Activated CD8-positive, alpha-beta T cell treated with anti-CD3 and anti-CD28 coated beads for 36 hours (primary cell): ENCODE measurements around the gene WNK4. TPM values are rescaled to one million over a fixed set of nuclear protein-coding genes. Genes with fewer than 3 reads are reported as not detected.

Experiments
- ATAC-seq: fragments of 200-7000 bp; cut with Tn5 transposase; one replicate; pipeline ENCODE4 v1.10.0; 2021; ENCODE audit warnings: mild to moderate bottlenecking, moderate library complexity
- CTCF ChIA-PET: fragments of 350-600 bp; sonication (Branson Sonifier 250); formaldehyde crosslinking; loops from one replicate; lab custom pipeline; 2021; ENCODE audit warnings: antibody characterized with exemption; lab: Charles Lee
- POLR2A ChIA-PET: fragments of 350-600 bp; sonication (Branson Sonifier 250); formaldehyde crosslinking; loops from one replicate; lab custom pipeline; 2021; ENCODE audit warnings: antibody characterized with exemption; lab: Charles Lee
- DNase-seq: peaks from one replicate; pipeline ENCODE4 v3.0.0-alpha.2; 2020
- H3K27ac Mint-ChIP-seq: one replicate; pipeline ENCODE4 v1.8.0; 2021; ENCODE audit warnings: mild to moderate bottlenecking, mixed read lengths
- H3K27me3 Mint-ChIP-seq: one replicate; pipeline ENCODE4 v1.8.0; 2021; ENCODE audit warnings: mixed read lengths
- H3K36me3 Mint-ChIP-seq: one replicate; pipeline ENCODE4 v1.8.0; 2021; ENCODE audit warnings: low read depth, mixed read lengths
- H3K4me1 Mint-ChIP-seq: one replicate; pipeline ENCODE4 v1.8.0; 2021; ENCODE audit warnings: low read depth, mixed read lengths
- H3K4me3 Mint-ChIP-seq: one replicate; pipeline ENCODE4 v1.8.0; 2021; ENCODE audit warnings: mild to moderate bottlenecking, moderate library complexity, mixed read lengths
- H3K9me3 Mint-ChIP-seq: one replicate; pipeline ENCODE4 v1.8.0; 2021; ENCODE audit warnings: mixed read lengths
- intact Hi-C: fragments of 100-400 bp; cut with micrococcal nuclease; formaldehyde crosslinking; loops from one replicate; pipeline ENCODE4 v1.10.0; 2022
- total RNA-seq, 2 experiments: library from RNA; stranded (reverse); gene quantifications; one replicate each; pipeline ENCODE4 v1.2.3, GENCODE V29; 2021
- TF ChIP-seq, protein P1 (sequence below): fragments of 200-600 bp; IDR thresholded peaks from one replicate; pipeline ENCODE4 v1.8.0; 2022; ENCODE audit warnings: antibody characterized with exemption, mild to moderate bottlenecking

WNK4 gene
- total RNA-seq, 2 experiments from 2014 or later, result 0.65 to 0.72 TPM

DNA sequence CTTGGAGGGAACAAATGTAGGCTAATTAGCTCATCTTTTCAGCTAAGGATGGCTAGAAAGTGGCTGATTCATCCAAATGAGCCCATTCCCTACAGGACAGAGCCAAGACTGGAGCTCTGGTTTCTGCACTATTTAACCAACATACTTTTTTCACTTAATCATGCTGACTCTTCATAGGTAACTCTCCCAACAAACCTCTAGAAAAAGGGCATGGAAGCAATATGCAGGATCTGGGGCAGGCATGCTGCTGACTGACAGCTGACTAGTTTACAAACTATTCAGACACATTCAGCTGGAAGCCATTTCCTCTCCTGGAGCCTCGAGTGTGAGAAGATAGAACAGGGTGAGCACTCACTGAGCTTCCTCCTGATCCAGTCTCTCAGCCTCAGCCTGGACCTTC, 37.5 kb downstream of the WNK4 start:
- Mint-ChIP-seq H3K27ac (no peak overlapping the region), H3K27me3 (no peaks in the 10 kb centered on the region), H3K4me3 (no peak overlapping the region), H3K36me3 (peaks cover 52% of the 10 kb centered on the region), H3K4me1 (peaks cover 23% of the 10 kb centered on the region), H3K9me3 (no peaks in the 10 kb centered on the region)
- DNase-seq (no peak), ATAC-seq (no peak)
- ChIA-PET POLR2A (interaction anchor here (0.8 to 1.3 kb wide), 4 partner anchors 11 to 44 kb away, joined by 3 to 10 read pairs (median 3); partner anchors contain the start of gene PSME3), CTCF (interaction anchor here (0.7 to 5.1 kb wide), 9 partner anchors 12 to 134 kb away, joined by 3 to 36 read pairs (median 5); partner anchors contain the start of gene VPS25)
- intact Hi-C loops, result no loop called here
- TF ChIP-seq, protein P1, sequence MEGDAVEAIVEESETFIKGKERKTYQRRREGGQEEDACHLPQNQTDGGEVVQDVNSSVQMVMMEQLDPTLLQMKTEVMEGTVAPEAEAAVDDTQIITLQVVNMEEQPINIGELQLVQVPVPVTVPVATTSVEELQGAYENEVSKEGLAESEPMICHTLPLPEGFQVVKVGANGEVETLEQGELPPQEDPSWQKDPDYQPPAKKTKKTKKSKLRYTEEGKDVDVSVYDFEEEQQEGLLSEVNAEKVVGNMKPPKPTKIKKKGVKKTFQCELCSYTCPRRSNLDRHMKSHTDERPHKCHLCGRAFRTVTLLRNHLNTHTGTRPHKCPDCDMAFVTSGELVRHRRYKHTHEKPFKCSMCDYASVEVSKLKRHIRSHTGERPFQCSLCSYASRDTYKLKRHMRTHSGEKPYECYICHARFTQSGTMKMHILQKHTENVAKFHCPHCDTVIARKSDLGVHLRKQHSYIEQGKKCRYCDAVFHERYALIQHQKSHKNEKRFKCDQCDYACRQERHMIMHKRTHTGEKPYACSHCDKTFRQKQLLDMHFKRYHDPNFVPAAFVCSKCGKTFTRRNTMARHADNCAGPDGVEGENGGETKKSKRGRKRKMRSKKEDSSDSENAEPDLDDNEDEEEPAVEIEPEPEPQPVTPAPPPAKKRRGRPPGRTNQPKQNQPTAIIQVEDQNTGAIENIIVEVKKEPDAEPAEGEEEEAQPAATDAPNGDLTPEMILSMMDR, result no peak

DNA sequence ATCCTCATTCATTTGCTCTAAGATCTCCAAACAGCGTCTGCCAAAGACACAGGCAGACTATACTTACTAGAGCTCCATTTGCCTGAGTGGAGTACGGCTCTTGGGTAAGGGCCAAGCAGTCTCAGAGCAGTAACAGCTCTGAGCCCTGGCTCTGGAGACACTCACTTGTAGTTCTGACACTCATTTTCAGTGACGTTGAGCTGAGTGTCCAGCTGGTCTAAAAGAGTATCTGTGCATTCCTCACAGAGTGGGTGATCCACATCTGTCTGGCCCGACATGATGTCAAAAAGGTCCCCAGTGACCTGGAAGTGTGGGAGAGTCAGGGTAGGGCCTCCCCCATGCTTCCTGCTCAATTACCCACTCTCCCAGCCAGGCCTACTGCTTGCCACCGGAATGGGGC, 38.0 kb downstream of the WNK4 start:
- POLR2A ChIA-PET, result interaction anchor here (1.0 to 1.4 kb wide), 5 partner anchors 14 to 549 kb away, joined by 3 to 10 read pairs (median 3); partner anchors contain the start of gene PSME3
- CTCF ChIA-PET, result interaction anchor here (0.7 to 5.1 kb wide), 8 partner anchors 13 to 134 kb away, joined by 3 to 36 read pairs (median 5); partner anchors contain the start of gene VPS25
- H3K9me3 Mint-ChIP-seq, result no peaks in the 10 kb centered on the region
- peaks cover 24% of the 10 kb centered on the region for H3K4me1 Mint-ChIP-seq
- H3K4me3 Mint-ChIP-seq, result no peak overlapping the region
- TF ChIP-seq, protein P1, result no peak
- no peaks in the 10 kb centered on the region for H3K27me3 Mint-ChIP-seq
- ATAC-seq, result no peak
- DNase-seq, result no peak
- intact Hi-C loops, result no loop called here
- peaks cover 52% of the 10 kb centered on the region for H3K36me3 Mint-ChIP-seq
- no peak overlapping the region for H3K27ac Mint-ChIP-seq

DNA sequence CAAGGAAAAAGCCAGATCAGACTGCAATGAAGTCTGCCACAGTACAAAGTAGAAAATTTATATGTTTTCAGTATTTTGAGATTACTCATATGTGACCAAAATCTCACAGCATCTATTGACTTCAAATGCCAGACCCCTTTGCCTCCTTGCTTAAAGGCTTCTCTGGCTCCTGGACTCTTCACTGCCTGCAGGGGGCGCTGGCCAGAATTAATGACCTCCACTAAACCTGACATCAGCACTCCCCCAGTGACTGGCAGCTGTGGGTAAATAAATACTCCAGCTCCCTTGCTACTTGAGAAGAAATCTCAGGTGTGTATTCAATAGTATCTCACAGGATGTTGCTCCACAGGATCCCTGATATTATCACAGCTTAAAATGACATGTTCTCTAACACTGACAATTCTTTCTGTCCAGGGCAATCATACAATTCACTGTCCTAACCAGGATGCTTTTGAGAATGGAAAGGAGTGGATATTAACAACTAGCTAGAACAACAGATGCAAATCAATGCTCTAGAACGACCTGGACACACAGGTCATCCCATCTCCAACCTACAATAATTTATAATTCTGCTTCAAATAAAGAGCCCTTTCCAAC, 39.6 kb downstream of the WNK4 start:
- Mint-ChIP-seq H3K4me1 (peaks cover 34% of the 10 kb centered on the region), H3K9me3 (no peaks in the 10 kb centered on the region), H3K4me3 (no peak overlapping the region), H3K27me3 (no peaks in the 10 kb centered on the region), H3K27ac (peak overlapping the region; percentile 41), H3K36me3 (peaks cover 44% of the 10 kb centered on the region)
- peak; percentile 50 for ATAC-seq
- ChIA-PET POLR2A (interaction anchor here (1.1 to 1.4 kb wide), 3 partner anchors 14 to 31 kb away, joined by 3 to 4 read pairs (median 3); partner anchors contain the start of gene AOC2), CTCF (interaction anchor here (0.5 to 5.1 kb wide), 28 partner anchors 8 to 250 kb away, joined by 3 to 36 read pairs (median 4); partner anchors contain the start of genes CNTD1, COA3, PSME3 and RPL27)
- intact Hi-C loops, result no loop called here
- TF ChIP-seq, protein P1, result peak; percentile 82
- DNase-seq, result peak; percentile 90

DNA sequence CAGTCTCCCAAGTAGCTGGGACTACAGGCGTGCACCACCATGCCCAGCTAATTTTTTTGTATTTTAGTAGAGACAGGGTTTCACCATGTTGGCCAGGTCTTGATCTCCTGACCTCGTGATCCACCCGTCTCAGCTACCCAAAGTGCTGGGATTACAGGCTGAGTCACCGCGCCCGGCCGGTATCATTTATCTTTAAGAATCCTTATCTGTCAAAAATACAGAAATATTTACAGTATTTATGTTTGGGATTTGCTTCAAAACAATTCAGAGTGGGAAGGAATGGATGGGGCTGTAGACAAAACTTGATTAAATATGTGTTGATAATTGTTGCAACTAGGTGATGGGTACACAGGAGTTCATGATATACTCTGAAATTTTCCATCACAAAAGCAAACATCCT, 40.8 kb downstream of the WNK4 start:
- intact Hi-C loops, result no loop called here
- Mint-ChIP-seq H3K4me3 (no peak overlapping the region), H3K27me3 (no peaks in the 10 kb centered on the region)

More for the DNA sequence above, 40.8 kb downstream of the WNK4 start:
- H3K9me3 Mint-ChIP-seq, result no peaks in the 10 kb centered on the region
- H3K4me1 Mint-ChIP-seq, result peaks cover 36% of the 10 kb centered on the region
- TF ChIP-seq, protein P1, result no peak
- peaks cover 35% of the 10 kb centered on the region for H3K36me3 Mint-ChIP-seq
- ChIA-PET CTCF (interaction anchor here (1.2 to 5.1 kb wide), 9 partner anchors 10 to 242 kb away, joined by 3 to 36 read pairs (median 7); partner anchors contain the start of genes CNTD1, COA3, PSME3 and RPL27), POLR2A (interaction anchor here (1.0 kb wide), 1 partner anchor 47 kb away, joined by 3 read pairs; no protein-coding TSS in a partner anchor)
- DNase-seq (no peak), ATAC-seq (no peak)
- peak overlapping the region; percentile 27 for H3K27ac Mint-ChIP-seq
